Bronchus fibroblast of lung (primary cell): ENCODE data around the gene FERD3L. TPM values are rescaled to one million over a fixed set of nuclear protein-coding genes. Genes with fewer than 3 reads are reported as not detected.

Experiments
- total RNA-seq: library from RNA; depleted of rRNA; stranded (reverse); fragments of >200 nt; gene quantifications from 2 replicates; pipeline ENCODE4 v1.2.3, GENCODE V29; 2015

FERD3L gene, protein sequence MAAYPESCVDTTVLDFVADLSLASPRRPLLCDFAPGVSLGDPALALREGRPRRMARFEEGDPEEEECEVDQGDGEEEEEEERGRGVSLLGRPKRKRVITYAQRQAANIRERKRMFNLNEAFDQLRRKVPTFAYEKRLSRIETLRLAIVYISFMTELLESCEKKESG
- not detected in 2 replicates for total RNA-seq

GRCh38 chr7:19144661-19145433, at the start of gene FERD3L:
Gene FERD3L, minus strand, starts transcription at chr7:19145421. Its CDS starts 59 bp downstream, at chr7:19145362.

GRCh38 chr7:19117091-19117869, 27.9 kb downstream of the FERD3L start, which contains the start of gene TWIST1:
Gene TWIST1, minus strand, starts transcription at chr7:19117636. Its CDS starts 315 bp downstream, at chr7:19117321.

Other genes with a start within 250 kb of the FERD3L start
- 29.6 and 33.9 TPM in 2 replicates for gene TWIST1, start 27.8 kb downstream of the FERD3L start, total RNA-seq